CD14-positive monocyte (primary cell): ENCODE results near the gene FAM107B. TPM values are rescaled to one million over a fixed set of nuclear protein-coding genes. Genes with fewer than 3 reads are reported as not detected.
A peak's percentile ranks its signal among the peaks of the same experiment; 100 is the strongest.

Source experiments
- DNase-seq, 3 donors: peaks; one replicate each; pipeline ENCODE4 v3.0.0-alpha.2; 2011 to 2022
- H2AFZ ChIP-seq: 2 replicates; pipeline ENCODE4 v1.6.0; 2012; ENCODE audit warnings: mild to moderate bottlenecking, low read depth, low read length, inconsistent platforms; ENCODE audit not compliant: insufficient read depth, poor library complexity, severe bottlenecking
- H3K27ac ChIP-seq, 2 donors: 1 replicate in 1 of 2; 2 replicates in 1 of 2; pipeline ENCODE4 v1.5.1; 2012 to 2013; ENCODE audit warnings: low read length in 2 of 2, control low read depth in 1 of 2, inconsistent platforms in 1 of 2, low read depth in 1 of 2, mild to moderate bottlenecking in 1 of 2
- H3K27me3 ChIP-seq, 2 donors: one replicate each; pipeline versions ENCODE4 v1.6.0 to v1.6.1; 2011 to 2013; ENCODE audit warnings: low read length in 2 of 2; ENCODE audit not compliant: control insufficient read depth in 2 of 2, insufficient read depth in 2 of 2
- H3K36me3 ChIP-seq, 2 donors: replicated peaks in 1 of 2; 1 replicate in 1 of 2; 2 replicates in 1 of 2; pipeline versions ENCODE4 v1.5.1 to v1.6.1; 2012 to 2013; ENCODE audit warnings: low read length in 2 of 2, control low read depth in 1 of 2, inconsistent platforms in 1 of 2, mild to moderate bottlenecking in 1 of 2; ENCODE audit not compliant: insufficient read depth in 2 of 2, control insufficient read depth in 1 of 2
- H3K4me1 ChIP-seq, 2 donors: 1 replicate in 1 of 2; 2 replicates in 1 of 2; pipeline versions ENCODE4 v1.5.1 to v1.6.1; 2012 to 2013; ENCODE audit warnings: low read length in 2 of 2, control low read depth in 1 of 2, inconsistent platforms in 1 of 2, mild to moderate bottlenecking in 1 of 2, moderate library complexity in 1 of 2; ENCODE audit not compliant: insufficient read depth in 2 of 2, control insufficient read depth in 1 of 2
- H3K4me2 ChIP-seq: replicated peaks from 2 replicates; pipeline ENCODE3; 2012; ENCODE audit warnings: low read length, moderate library complexity, mild to moderate bottlenecking; ENCODE audit not compliant: poor library complexity, severe bottlenecking; ENCODE audit errors: extremely low read depth
- H3K4me3 ChIP-seq, 3 experiments: fragments of 200-600 bp in 1 of 3; sonication (generic) in 1 of 3; replicated peaks in 1 of 3; 1 replicate in 2 of 3; 2 replicates in 1 of 3; pipeline ENCODE4 v1.5.1; 2011 to 2013; ENCODE audit warnings: low read length in 3 of 3, mild to moderate bottlenecking in 3 of 3, control low read depth in 2 of 3, low read depth in 2 of 3, inconsistent platforms in 1 of 3, moderate library complexity in 1 of 3
- H3K79me2 ChIP-seq: 2 replicates; pipeline ENCODE4 v1.6.0; 2012; ENCODE audit warnings: mild to moderate bottlenecking, control low read depth, inconsistent platforms, low read length, moderate library complexity; ENCODE audit not compliant: insufficient read depth
- H3K9ac ChIP-seq: 2 replicates; pipeline ENCODE4 v1.6.0; 2017; ENCODE audit warnings: low read length, mild to moderate bottlenecking; ENCODE audit not compliant: insufficient read depth, poor library complexity, severe bottlenecking
- H3K9me3 ChIP-seq, 2 donors: replicated peaks in 1 of 2; 1 replicate in 1 of 2; 2 replicates in 1 of 2; pipeline versions ENCODE4 v1.5.1 to v1.6.1; 2012 to 2013; ENCODE audit warnings: low read length in 2 of 2, control low read depth in 1 of 2; ENCODE audit not compliant: control insufficient read depth in 1 of 2, insufficient read depth in 1 of 2
- H4K20me1 ChIP-seq: 2 replicates; pipeline ENCODE4 v1.6.0; 2012; ENCODE audit warnings: mild to moderate bottlenecking, low read length, control low read depth, moderate library complexity; ENCODE audit not compliant: insufficient read depth
- H3K27ac Mint-ChIP-seq, 7 donors: one replicate each; pipeline ENCODE4 v1.8.0; 2020; ENCODE audit warnings: mild to moderate bottlenecking in 7 of 7, mixed read lengths in 7 of 7, moderate library complexity in 6 of 7, inconsistent platforms in 2 of 7
- H3K27me3 Mint-ChIP-seq, 3 donors: one replicate each; pipeline ENCODE4 v1.8.0; 2021 to 2022; ENCODE audit warnings: low read depth in 3 of 3, mild to moderate bottlenecking in 3 of 3, mixed read lengths in 3 of 3, moderate library complexity in 3 of 3, inconsistent platforms in 1 of 3
- H3K36me3 Mint-ChIP-seq, 2 donors: one replicate each; pipeline ENCODE4 v1.8.0; 2020; ENCODE audit warnings: mixed read lengths in 2 of 2, inconsistent platforms in 1 of 2, mild to moderate bottlenecking in 1 of 2
- H3K4me1 Mint-ChIP-seq: one replicate; pipeline ENCODE4 v1.8.0; 2020; ENCODE audit warnings: mild to moderate bottlenecking, mixed read lengths
- H3K4me3 Mint-ChIP-seq, 2 donors: one replicate each; pipeline ENCODE4 v1.8.0; 2020; ENCODE audit warnings: mild to moderate bottlenecking in 2 of 2, mixed read lengths in 2 of 2, moderate library complexity in 1 of 2
- H3K9me3 Mint-ChIP-seq, 7 donors: one replicate each; pipeline ENCODE4 v1.8.0; 2020 to 2022; ENCODE audit warnings: mixed read lengths in 7 of 7, mild to moderate bottlenecking in 6 of 7, moderate library complexity in 6 of 7, inconsistent platforms in 2 of 7
- WGBS: methylation state at CpG from one replicate; pipeline ENCODE4 v1.1.5; 2013; ENCODE audit warnings: missing lambda C conversion rate; ENCODE audit not compliant: insufficient coverage; 5-methylcytosine and 5-hydroxymethylcytosine counted together
- intact Hi-C, 2 donors: fragments of 100-400 bp; cut with micrococcal nuclease; formaldehyde crosslinking; loops; one replicate each; pipeline versions ENCODE4 v1.15.0 to v1.15.1; 2023
- polyA plus RNA-seq, 3 donors: library from polyadenylated mRNA; depleted of rRNA in 1 of 3; unstranded in 2 of 3; stranded (reverse) in 1 of 3; fragments of 300-500 nt in 2 of 3; fragments of >200 nt in 1 of 3; fragmentation: Illumina TruSeq in 2 of 3; gene quantifications; 1 replicate in 2 of 3; 2 replicates in 1 of 3; pipeline ENCODE4 v1.2.3, GENCODE V29; 2012 to 2021
- TF ChIP-seq, protein P1 (sequence below): fragments of 200-600 bp; IDR thresholded peaks from one replicate; pipeline ENCODE4 v1.8.0; 2022; ENCODE audit warnings: antibody characterized with exemption, mild to moderate bottlenecking

The FAM107B gene
- polyA plus RNA-seq, 3 donors, result 27.2 to 68.5 (median 28.4) TPM

- TF ChIP-seq, protein P1, sequence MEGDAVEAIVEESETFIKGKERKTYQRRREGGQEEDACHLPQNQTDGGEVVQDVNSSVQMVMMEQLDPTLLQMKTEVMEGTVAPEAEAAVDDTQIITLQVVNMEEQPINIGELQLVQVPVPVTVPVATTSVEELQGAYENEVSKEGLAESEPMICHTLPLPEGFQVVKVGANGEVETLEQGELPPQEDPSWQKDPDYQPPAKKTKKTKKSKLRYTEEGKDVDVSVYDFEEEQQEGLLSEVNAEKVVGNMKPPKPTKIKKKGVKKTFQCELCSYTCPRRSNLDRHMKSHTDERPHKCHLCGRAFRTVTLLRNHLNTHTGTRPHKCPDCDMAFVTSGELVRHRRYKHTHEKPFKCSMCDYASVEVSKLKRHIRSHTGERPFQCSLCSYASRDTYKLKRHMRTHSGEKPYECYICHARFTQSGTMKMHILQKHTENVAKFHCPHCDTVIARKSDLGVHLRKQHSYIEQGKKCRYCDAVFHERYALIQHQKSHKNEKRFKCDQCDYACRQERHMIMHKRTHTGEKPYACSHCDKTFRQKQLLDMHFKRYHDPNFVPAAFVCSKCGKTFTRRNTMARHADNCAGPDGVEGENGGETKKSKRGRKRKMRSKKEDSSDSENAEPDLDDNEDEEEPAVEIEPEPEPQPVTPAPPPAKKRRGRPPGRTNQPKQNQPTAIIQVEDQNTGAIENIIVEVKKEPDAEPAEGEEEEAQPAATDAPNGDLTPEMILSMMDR, result no peak
- intact Hi-C loops, result loop anchor here in 1 of 2 donors (5.0 kb wide), 1 partner anchor 33 kb away; no protein-coding TSS in a partner anchor
- Mint-ChIP-seq H3K36me3 (no peaks in the 10 kb centered on the region), H3K27ac (peak overlapping the region in 2 of 7 donors; percentile 26 to 35), H3K4me3 (no peak overlapping the region), H3K4me1 (peaks cover 21% of the 10 kb centered on the region), H3K27me3 (peaks cover 0 to 1% (median 0%) of the 10 kb centered on the region in 3 donors), H3K9me3 (peaks cover 0 to 2% (median 0%) of the 10 kb centered on the region in 7 donors)
- Histone ChIP-seq H3K4me3 (no peak overlapping the region), H3K9ac (no peak overlapping the region), H4K20me1 (no peaks in the 10 kb centered on the region), H3K9me3 (no peaks in the 10 kb centered on the region), H3K79me2 (no peaks in the 10 kb centered on the region), H2AFZ (no peak overlapping the region), H3K27me3 (no peaks in the 10 kb centered on the region), H3K27ac (no peak overlapping the region), H3K4me1 (peaks cover 15 to 19% of the 10 kb centered on the region in 2 donors), H3K4me2 (no peak overlapping the region), H3K36me3 (no peaks in the 10 kb centered on the region)
- DNase-seq, result no peak
- 90% methylated on average over 5 of the region's 8 CpGs for WGBS
Measured at GRCh38 chr10:14624600-14624999, 150.1 kb downstream of the FAM107B start.

DNA sequence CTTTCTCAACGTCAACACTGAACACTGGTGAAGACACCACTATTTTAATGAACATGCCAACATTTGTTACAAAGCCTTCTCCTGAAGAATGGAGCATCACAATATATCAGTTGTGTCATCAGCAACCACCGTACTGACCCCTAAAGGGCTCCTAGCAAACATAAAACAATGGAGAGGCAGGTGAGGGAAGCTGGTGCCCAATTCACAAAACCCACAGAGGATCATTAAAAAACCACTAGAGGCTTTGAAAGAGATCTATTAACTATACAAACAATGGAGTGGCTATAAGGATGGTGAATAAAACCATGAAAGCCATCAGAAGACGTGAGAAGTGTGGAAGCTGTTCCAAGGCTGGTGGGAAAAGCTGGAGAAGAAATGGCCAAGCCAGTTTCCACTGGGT lies 150.8 kb downstream of the FAM107B start:
- H3K27ac ChIP-seq, result no peak overlapping the region
- H3K36me3 ChIP-seq, result no peaks in the 10 kb centered on the region
- no peak overlapping the region for H3K4me3 ChIP-seq
- H3K9ac ChIP-seq, result no peak overlapping the region
- TF ChIP-seq, protein P1, result no peak
- no peaks in the 10 kb centered on the region for H3K79me2 ChIP-seq
- intact Hi-C loops, result loop anchor here in 1 of 2 donors (5.0 kb wide), 1 partner anchor 33 kb away; no protein-coding TSS in a partner anchor
- H3K4me3 Mint-ChIP-seq, result no peak overlapping the region
- 100% methylated on average over 1 of the region's 3 CpGs for WGBS
- H3K27me3 ChIP-seq, result no peaks in the 10 kb centered on the region
- H3K27me3 Mint-ChIP-seq, result peaks cover 0 to 1% (median 0%) of the 10 kb centered on the region in 3 donors
- H3K9me3 Mint-ChIP-seq, result peaks cover 0 to 2% (median 0%) of the 10 kb centered on the region in 7 donors
- no peaks in the 10 kb centered on the region for H3K9me3 ChIP-seq
- peak overlapping the region in 1 of 7 donors; percentile 41 for H3K27ac Mint-ChIP-seq
- H3K4me2 ChIP-seq, result no peak overlapping the region
- H4K20me1 ChIP-seq, result no peaks in the 10 kb centered on the region
- no peak for DNase-seq
- peaks cover 26% of the 10 kb centered on the region for H3K4me1 Mint-ChIP-seq
- H3K36me3 Mint-ChIP-seq, result no peaks in the 10 kb centered on the region
- peaks cover 19 to 26% of the 10 kb centered on the region in 2 donors for H3K4me1 ChIP-seq
- no peak overlapping the region for H2AFZ ChIP-seq
